Right cardiac atrium (tissue), 5 donors: ENCODE results near the gene DYNC2H1. TPM values are rescaled to one million over a fixed set of nuclear protein-coding genes. Genes with fewer than 3 reads are reported as not detected.

Experiments
- ATAC-seq, 2 donors: fragments of 200-7000 bp; cut with Tn5 transposase; one replicate each; pipeline versions ENCODE4 v1.8.0 to v1.9.1; 2020; ENCODE audit warnings: moderate library complexity in 2 of 2, mild to moderate bottlenecking in 1 of 2
- DNase-seq, 3 donors: peaks; one replicate each; pipeline ENCODE4 v3.0.0-alpha.2; 2020
- H3K27ac ChIP-seq: one replicate; pipeline ENCODE4 v1.5.1; 2013; ENCODE audit warnings: mild to moderate bottlenecking, low read length, control low read depth, moderate library complexity
- H3K27me3 ChIP-seq: one replicate; pipeline ENCODE4 v1.6.1; 2013; ENCODE audit not compliant: control insufficient read depth, insufficient read depth
- H3K4me1 ChIP-seq: one replicate; pipeline ENCODE4 v1.6.1; 2013; ENCODE audit warnings: low read length; ENCODE audit not compliant: control insufficient read depth, insufficient read depth
- H3K4me3 ChIP-seq: one replicate; pipeline ENCODE4 v1.5.1; 2013; ENCODE audit warnings: low read length, control low read depth
- H3K9me3 ChIP-seq: one replicate; pipeline ENCODE4 v1.6.1; 2013; ENCODE audit warnings: low read length; ENCODE audit not compliant: control insufficient read depth
- WGBS: extraction: QIAGEN DNeasy Blood & Tissue Kit; methylation state at CpG from one replicate; pipeline ENCODE4 v1.1.7; 2013; 5-methylcytosine and 5-hydroxymethylcytosine counted together
- intact Hi-C, 4 donors: fragments of 100-400 bp; cut with DNase I; formaldehyde crosslinking; loops; one replicate each; pipeline versions ENCODE4 v1.11.0 to v1.14.0; 2022 to 2023
- polyA plus RNA-seq: library from polyadenylated mRNA; stranded (reverse); fragments of 200-250 nt; gene quantifications from one replicate; pipeline ENCODE4 v1.2.3, GENCODE V29; 2013
- total RNA-seq, 4 donors: library from RNA; stranded (reverse); fragmentation: NEBNext Ultra II Directional; extraction: Animal tissue kit (Norgen Biotek cat#: 25700); gene quantifications; one replicate each; pipeline ENCODE4 v1.2.1, GENCODE V29; 2021
- donor health status: healthy with polysubstance abuse.
- donor health status: DM: no; HTN: yes; CAD: no.
- donor health status: DM: no; HTN: no; CAD: no.
- donor health status: DM: no; HTN: yes; CAD: no; lungs with severe emphysema.
- donor health status: DM: yes; HTN: yes; CAD: no.

The DYNC2H1 gene
- total and polyA plus RNA-seq, 5 donors = 4.3 to 9.4 (median 8.0) TPM

DNA sequence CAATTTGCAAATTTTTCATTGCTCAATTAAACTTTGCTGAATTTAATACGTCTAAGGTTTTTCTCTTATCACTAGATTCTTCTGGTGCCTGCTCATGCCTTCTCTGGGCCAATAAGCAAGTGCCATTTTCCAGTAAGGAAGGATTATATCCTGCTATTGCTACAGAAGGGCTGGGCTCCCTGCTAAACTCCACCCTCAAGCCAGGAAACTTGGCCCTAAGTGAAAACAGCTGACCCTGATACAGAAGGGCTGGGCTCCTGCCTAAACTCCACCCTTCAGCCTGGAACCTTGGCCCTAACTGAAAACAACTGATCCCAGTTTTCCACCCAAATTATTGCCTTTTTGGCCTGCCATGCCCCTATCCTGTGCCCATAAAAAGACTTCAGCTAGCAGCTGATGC lies 385.3 kb downstream of the DYNC2H1 start:
- Histone ChIP-seq H3K27me3 (no peaks in the 10 kb centered on the region), H3K9me3 (no peaks in the 10 kb centered on the region), H3K4me3 (no peak overlapping the region), H3K27ac (no peak overlapping the region), H3K4me1 (peaks cover 3% of the 10 kb centered on the region)
- peak; percentile 68 to 84 for ATAC-seq
- WGBS = 58% methylated on average over 1 of the region's 1 CpG
- intact Hi-C loops = no loop called here
- DNase-seq = peak in 2 of 3 donors; percentile 20 to 47

GRCh38 chr11:103497268-103497667 lies 388.0 kb downstream of the DYNC2H1 start:
- Histone ChIP-seq H3K4me1 (peaks cover 3% of the 10 kb centered on the region), H3K4me3 (no peak overlapping the region), H3K27me3 (no peaks in the 10 kb centered on the region), H3K27ac (no peak overlapping the region), H3K9me3 (no peaks in the 10 kb centered on the region)
- ATAC-seq (no peak), DNase-seq (no peak)
- WGBS = 89% methylated on average over 1 of the region's 1 CpG
- intact Hi-C loops = no loop called here

DNA sequence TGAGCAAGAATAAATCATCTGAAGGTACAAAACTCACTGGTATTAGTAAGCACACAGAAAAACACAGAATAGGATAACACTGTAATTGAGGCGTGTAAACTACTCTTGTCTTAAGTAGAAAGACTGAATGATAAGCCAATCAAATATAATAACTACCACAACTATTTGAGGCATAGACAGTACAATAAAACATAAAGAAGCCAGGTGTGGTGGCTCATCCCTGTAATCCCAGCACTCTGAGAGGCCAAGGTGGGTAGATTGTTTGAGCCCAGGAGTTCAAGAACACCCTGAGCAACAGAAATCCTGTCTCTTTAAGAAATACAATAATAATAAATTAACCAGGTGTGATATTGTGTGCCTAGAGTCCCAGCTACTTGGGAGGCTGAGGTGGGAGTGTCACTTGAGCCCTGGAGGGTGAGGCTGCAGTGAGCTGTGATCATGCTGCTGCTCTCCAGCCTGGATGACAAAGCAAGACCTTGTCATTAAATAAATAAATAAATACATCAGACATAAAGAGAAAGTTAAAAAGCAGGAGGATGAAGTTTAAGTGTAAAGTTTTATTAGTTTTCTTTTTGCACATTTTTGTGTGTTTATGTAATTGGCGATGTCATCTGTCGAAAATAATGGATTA lies 390.6 kb downstream of the DYNC2H1 start:
- Histone ChIP-seq H3K9me3 (no peaks in the 10 kb centered on the region), H3K27ac (no peak overlapping the region), H3K4me3 (no peak overlapping the region), H3K4me1 (no peaks in the 10 kb centered on the region), H3K27me3 (no peaks in the 10 kb centered on the region)
- ATAC-seq (no peak), DNase-seq (no peak)
- WGBS = 81% methylated on average over 3 of the region's 3 CpGs
- intact Hi-C loops = no loop called here

GRCh38 chr11:103515283-103515682 lies 406.1 kb downstream of the DYNC2H1 start:
- no peak overlapping the region for H3K4me3 ChIP-seq
- H3K9me3 ChIP-seq = no peaks in the 10 kb centered on the region
- H3K27me3 ChIP-seq = no peaks in the 10 kb centered on the region
- H3K4me1 ChIP-seq = no peaks in the 10 kb centered on the region
- WGBS = 35% methylated on average over 1 of the region's 1 CpG
- intact Hi-C loops = no loop called here
- ATAC-seq = no peak
- no peak for DNase-seq
- H3K27ac ChIP-seq = no peak overlapping the region

DNA sequence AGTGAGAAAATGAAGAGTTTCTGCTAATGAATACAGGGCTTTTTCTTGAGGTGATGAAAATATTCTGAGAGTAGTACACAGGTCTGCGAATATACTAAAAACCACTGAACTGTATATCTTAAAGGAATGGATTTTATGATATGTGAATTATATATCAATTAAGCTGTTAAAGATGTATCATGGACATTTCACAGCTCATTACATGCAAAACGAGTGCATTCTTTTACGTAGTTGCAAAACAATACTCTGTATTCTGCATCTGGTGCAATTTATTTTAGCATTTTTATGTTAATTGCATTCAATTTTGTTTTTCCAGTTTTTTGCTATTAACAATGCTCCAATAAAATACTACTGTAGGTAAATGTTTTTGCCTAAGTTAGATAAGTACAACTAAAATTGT lies 411.6 kb downstream of the DYNC2H1 start:
- Histone ChIP-seq H3K27ac (no peak overlapping the region), H3K4me3 (no peak overlapping the region), H3K4me1 (no peaks in the 10 kb centered on the region), H3K27me3 (no peaks in the 10 kb centered on the region), H3K9me3 (no peaks in the 10 kb centered on the region)
- no peak for ATAC-seq
- WGBS = 89% methylated on average over 3 of the region's 3 CpGs
- DNase-seq = no peak
- intact Hi-C loops = no loop called here

DNA sequence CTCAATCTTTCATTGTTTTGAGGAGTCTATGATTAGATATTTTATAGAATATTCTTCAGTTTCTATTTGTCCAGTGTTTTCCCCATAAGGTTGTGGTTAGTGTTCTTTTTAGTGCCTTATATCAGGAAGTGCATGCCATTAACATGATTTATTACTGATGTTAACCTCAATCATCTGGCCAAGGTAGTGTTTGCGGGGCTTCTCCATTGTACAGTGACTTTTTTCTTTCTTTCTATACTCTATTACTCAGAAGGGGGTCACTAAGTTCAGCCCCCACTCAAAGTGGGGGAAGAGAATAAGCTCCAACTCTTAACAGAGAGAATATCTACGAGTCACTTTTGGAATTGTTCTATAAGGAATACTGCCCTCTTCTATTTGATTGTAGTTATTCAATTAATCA lies 415.8 kb downstream of the DYNC2H1 start:
- Histone ChIP-seq H3K4me3 (no peak overlapping the region), H3K4me1 (no peaks in the 10 kb centered on the region), H3K27me3 (no peaks in the 10 kb centered on the region), H3K9me3 (no peaks in the 10 kb centered on the region), H3K27ac (no peak overlapping the region)
- 73% methylated on average over 2 of the region's 2 CpGs for WGBS
- intact Hi-C loops = no loop called here
- DNase-seq = no peak
- no peak for ATAC-seq

- 57% methylated on average over 3 of the region's 3 CpGs for WGBS
- ATAC-seq (no peak), DNase-seq (no peak)
- H3K4me3 ChIP-seq = no peak overlapping the region
- intact Hi-C loops = no loop called here
- H3K27ac ChIP-seq = no peak overlapping the region
- H3K4me1 ChIP-seq = no peaks in the 10 kb centered on the region
- no peaks in the 10 kb centered on the region for H3K27me3 ChIP-seq
- no peaks in the 10 kb centered on the region for H3K9me3 ChIP-seq
Measured at GRCh38 chr11:103528046-103528445, 418.8 kb downstream of the DYNC2H1 start.

GRCh38 chr11:103528596-103528995 lies 419.4 kb downstream of the DYNC2H1 start:
- no peaks in the 10 kb centered on the region for H3K9me3 ChIP-seq
- DNase-seq (no peak), ATAC-seq (no peak)
- no peaks in the 10 kb centered on the region for H3K4me1 ChIP-seq
- intact Hi-C loops = no loop called here
- H3K27me3 ChIP-seq = no peaks in the 10 kb centered on the region
- H3K27ac ChIP-seq = no peak overlapping the region
- WGBS = 53% methylated on average over 2 of the region's 2 CpGs
- no peak overlapping the region for H3K4me3 ChIP-seq

- DNase-seq (no peak), ATAC-seq (peak; percentile 82 to 87)
Measured at GRCh38 chr11:103529181-103529684, 420.0 kb downstream of the DYNC2H1 start.

More at GRCh38 chr11:103529181-103529684, 420.0 kb downstream of the DYNC2H1 start:
- intact Hi-C loops = no loop called here
- no peak overlapping the region for H3K4me3 ChIP-seq
- WGBS = 61% methylated on average over 4 of the region's 4 CpGs
- H3K27ac ChIP-seq = peak overlapping the region; percentile 75
- H3K9me3 ChIP-seq = no peaks in the 10 kb centered on the region
- H3K4me1 ChIP-seq = no peaks in the 10 kb centered on the region
- H3K27me3 ChIP-seq = no peaks in the 10 kb centered on the region

Other genes with a start within 250 kb of the DYNC2H1 start
- gene MMP12, start 234.4 kb upstream of the DYNC2H1 start, total RNA-seq = not detected
- not detected for gene MMP12, start 234.4 kb upstream of the DYNC2H1 start, polyA plus RNA-seq
- not detected for gene MMP13, start 153.7 kb upstream of the DYNC2H1 start, total RNA-seq
- gene MMP13, start 153.7 kb upstream of the DYNC2H1 start, polyA plus RNA-seq = not detected
- gene DCUN1D5, start 17.3 kb upstream of the DYNC2H1 start, total RNA-seq = 10 to 100 TPM; 21.7 to 24.9 (median 22.4) TPM
- gene DCUN1D5, start 17.3 kb upstream of the DYNC2H1 start, polyA plus RNA-seq = 21.0 TPM